Testis (tissue), 3 donors: ENCODE data around the gene WRAP73. TPM values are rescaled to one million over a fixed set of nuclear protein-coding genes. Genes with fewer than 3 reads are reported as not detected.

Source experiments
- DNase-seq: peaks from one replicate; pipeline ENCODE4 v3.0.0-alpha.2; 2019
- H3K27ac ChIP-seq, 2 donors: fragments of 200-600 bp; sonication (generic); one replicate each; pipeline ENCODE4 v1.5.1; 2019
- H3K27me3 ChIP-seq: fragments of 200-600 bp; sonication (generic); one replicate; pipeline ENCODE4 v1.5.1; 2019
- H3K36me3 ChIP-seq: fragments of 200-600 bp; sonication (generic); one replicate; pipeline ENCODE4 v1.5.1; 2017; ENCODE audit warnings: low read depth; ENCODE audit errors: missing control alignments
- H3K4me1 ChIP-seq: fragments of 200-600 bp; sonication (generic); one replicate; pipeline ENCODE4 v1.5.1; 2019
- H3K4me3 ChIP-seq, 2 donors: fragments of 200-600 bp; sonication (generic); one replicate each; pipeline ENCODE4 v1.5.1; 2017 to 2019
- H3K9me3 ChIP-seq: fragments of 200-600 bp; sonication (generic); one replicate; pipeline ENCODE4 v1.5.1; 2017
- POLR2A ChIP-seq: fragments of 450-650 bp; IDR thresholded peaks from one replicate; pipeline ENCODE4 v1.6.1; 2017; ENCODE audit warnings: antibody characterized with exemption, mild to moderate bottlenecking, moderate library complexity
- WGBS, 2 donors: methylation state at CpG; one replicate each; pipeline ENCODE4 v1.1.5; 2018; 5-methylcytosine and 5-hydroxymethylcytosine counted together
- intact Hi-C: fragments of 100-400 bp; cut with DNase I; formaldehyde crosslinking; loops from one replicate; pipeline ENCODE4 v1.15.1; 2023; ENCODE audit warnings: low total_unique reads
- polyA plus RNA-seq: library from polyadenylated mRNA; stranded (reverse); fragments of 350-450 nt; fragmentation: Illumina TruSeq; extraction: RNeasy Lipid Tissue Mini Kit (QIAGEN cat#74804); gene quantifications from one replicate; pipeline ENCODE4 v1.2.3, GENCODE V29; 2014; ENCODE audit warnings: low read depth, low replicate concordance; ENCODE audit not compliant: insufficient read depth
- total RNA-seq, 2 donors: library from RNA; depleted of rRNA; stranded (reverse); fragments of >200 nt; gene quantifications; one replicate each; pipeline ENCODE4 v1.2.3, GENCODE V29; 2016
- TF ChIP-seq, protein P1 (sequence below), 3 experiments: fragments of 450-650 bp in 2 of 3; fragments of 200-600 bp in 1 of 3; sonication (generic) in 1 of 3; IDR thresholded peaks; one replicate each; pipeline ENCODE4 v1.5.1; 2016 to 2019; ENCODE audit warnings: antibody characterized with exemption in 3 of 3, mild to moderate bottlenecking in 2 of 3, moderate library complexity in 1 of 3

Gene WRAP73
- total and polyA plus RNA-seq, 3 donors from 2014 or later: 26.1 to 34.2 (median 32.5) TPM

DNA sequence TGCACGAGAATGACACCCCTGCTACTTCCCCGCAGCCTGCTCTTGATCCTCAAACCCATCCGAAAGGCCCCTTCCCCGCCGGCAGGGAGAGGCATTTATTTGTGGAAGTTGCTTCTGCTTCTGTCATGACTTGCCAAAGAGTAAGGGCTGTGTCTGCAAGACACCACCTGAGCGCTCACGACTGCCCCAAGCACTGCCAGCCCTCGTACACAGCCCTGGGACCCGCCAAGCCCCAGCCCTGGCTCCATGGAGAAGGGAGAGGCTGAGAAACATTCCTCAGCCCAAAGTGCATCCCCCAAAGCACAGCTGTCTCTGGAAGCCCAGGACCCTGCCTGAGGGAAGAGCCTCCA, 31.4 kb downstream of the WRAP73 start:
- no peak for TF ChIP-seq POLR2A
- TF ChIP-seq, protein P1, sequence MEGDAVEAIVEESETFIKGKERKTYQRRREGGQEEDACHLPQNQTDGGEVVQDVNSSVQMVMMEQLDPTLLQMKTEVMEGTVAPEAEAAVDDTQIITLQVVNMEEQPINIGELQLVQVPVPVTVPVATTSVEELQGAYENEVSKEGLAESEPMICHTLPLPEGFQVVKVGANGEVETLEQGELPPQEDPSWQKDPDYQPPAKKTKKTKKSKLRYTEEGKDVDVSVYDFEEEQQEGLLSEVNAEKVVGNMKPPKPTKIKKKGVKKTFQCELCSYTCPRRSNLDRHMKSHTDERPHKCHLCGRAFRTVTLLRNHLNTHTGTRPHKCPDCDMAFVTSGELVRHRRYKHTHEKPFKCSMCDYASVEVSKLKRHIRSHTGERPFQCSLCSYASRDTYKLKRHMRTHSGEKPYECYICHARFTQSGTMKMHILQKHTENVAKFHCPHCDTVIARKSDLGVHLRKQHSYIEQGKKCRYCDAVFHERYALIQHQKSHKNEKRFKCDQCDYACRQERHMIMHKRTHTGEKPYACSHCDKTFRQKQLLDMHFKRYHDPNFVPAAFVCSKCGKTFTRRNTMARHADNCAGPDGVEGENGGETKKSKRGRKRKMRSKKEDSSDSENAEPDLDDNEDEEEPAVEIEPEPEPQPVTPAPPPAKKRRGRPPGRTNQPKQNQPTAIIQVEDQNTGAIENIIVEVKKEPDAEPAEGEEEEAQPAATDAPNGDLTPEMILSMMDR (IDR thresholded peaks at IDR 0.05): no peak
- 80 to 84% methylated on average over 7 to 9 of the region's 9 CpGs for WGBS, 2 donors
- Histone ChIP-seq H3K4me1 (peaks cover 11% of the 10 kb centered on the region), H3K36me3 (no peaks in the 10 kb centered on the region), H3K9me3 (no peaks in the 10 kb centered on the region), H3K27me3 (no peaks in the 10 kb centered on the region), H3K4me3 (no peak overlapping the region), H3K27ac (no peak overlapping the region)
- intact Hi-C loops: no loop called here
- DNase-seq: no peak

DNA sequence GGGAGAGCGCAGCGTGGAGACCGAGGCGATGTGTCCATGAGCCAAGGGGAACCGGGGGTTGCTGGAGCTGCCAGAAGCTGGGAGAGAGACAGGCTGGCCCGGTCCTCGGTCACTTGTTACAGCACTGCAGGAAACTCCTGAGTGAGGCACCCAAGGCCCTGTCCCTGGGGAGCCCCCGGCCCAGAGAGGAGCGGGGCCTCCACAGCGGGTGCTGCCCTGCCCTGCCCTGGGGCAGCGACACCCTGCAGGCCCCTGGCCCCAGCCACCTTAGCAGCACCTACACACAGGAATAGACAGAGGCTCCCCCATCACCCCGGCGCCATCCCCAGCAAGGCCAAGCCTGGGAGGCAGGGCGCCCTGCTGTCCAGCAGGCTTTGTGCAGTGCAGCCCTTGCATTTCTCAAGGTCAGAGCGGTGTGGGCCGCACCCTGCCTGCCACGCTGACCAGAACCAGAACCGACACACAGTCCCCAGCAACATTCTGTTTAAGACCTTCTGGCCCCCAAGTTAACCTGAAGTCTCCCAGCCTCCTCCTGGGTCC, 32.0 kb downstream of the WRAP73 start:
- Histone ChIP-seq H3K36me3 (no peaks in the 10 kb centered on the region), H3K27ac (no peak overlapping the region), H3K27me3 (no peaks in the 10 kb centered on the region), H3K4me1 (peaks cover 6% of the 10 kb centered on the region), H3K9me3 (no peaks in the 10 kb centered on the region), H3K4me3 (no peak overlapping the region)
- peak; percentile 36 for DNase-seq
- 77 to 94% methylated on average over 10 to 18 of the region's 18 CpGs for WGBS, 2 donors
- TF ChIP-seq POLR2A: no peak
- TF ChIP-seq, protein P1 (IDR thresholded peaks at IDR 0.05): no peak
- intact Hi-C loops: no loop called here

DNA sequence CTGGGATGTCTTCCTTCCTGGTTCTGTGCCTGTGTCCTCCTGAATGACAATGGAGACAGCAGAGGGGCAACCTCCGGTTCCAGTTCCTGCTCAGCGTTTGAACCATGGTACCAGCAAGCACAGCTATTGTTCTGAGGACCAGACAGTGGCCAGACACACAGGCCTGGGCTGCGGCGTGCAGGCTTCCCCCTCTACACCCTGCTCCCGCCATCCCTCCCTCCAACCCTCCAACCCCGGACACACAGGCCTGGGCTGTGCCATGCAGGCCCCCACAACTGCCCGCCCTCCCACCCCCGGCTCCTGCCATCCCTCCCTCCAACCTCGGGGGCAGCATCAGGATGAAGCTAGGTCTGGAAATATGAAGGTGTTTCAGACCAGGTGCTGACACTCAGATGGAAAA, 33.0 kb downstream of the WRAP73 start:
- WGBS, 2 donors: 84 to 87% methylated on average over 9 of the region's 9 CpGs
- TF ChIP-seq, protein P1 (IDR thresholded peaks at IDR 0.05): no peak
- no peak for TF ChIP-seq POLR2A
- H3K4me1 ChIP-seq: peaks cover 8% of the 10 kb centered on the region
- H3K36me3 ChIP-seq: no peaks in the 10 kb centered on the region
- intact Hi-C loops: no loop called here
- H3K4me3 ChIP-seq: no peak overlapping the region
- H3K27ac ChIP-seq: no peak overlapping the region
- no peaks in the 10 kb centered on the region for H3K9me3 ChIP-seq
- no peaks in the 10 kb centered on the region for H3K27me3 ChIP-seq
- no peak for DNase-seq

DNA sequence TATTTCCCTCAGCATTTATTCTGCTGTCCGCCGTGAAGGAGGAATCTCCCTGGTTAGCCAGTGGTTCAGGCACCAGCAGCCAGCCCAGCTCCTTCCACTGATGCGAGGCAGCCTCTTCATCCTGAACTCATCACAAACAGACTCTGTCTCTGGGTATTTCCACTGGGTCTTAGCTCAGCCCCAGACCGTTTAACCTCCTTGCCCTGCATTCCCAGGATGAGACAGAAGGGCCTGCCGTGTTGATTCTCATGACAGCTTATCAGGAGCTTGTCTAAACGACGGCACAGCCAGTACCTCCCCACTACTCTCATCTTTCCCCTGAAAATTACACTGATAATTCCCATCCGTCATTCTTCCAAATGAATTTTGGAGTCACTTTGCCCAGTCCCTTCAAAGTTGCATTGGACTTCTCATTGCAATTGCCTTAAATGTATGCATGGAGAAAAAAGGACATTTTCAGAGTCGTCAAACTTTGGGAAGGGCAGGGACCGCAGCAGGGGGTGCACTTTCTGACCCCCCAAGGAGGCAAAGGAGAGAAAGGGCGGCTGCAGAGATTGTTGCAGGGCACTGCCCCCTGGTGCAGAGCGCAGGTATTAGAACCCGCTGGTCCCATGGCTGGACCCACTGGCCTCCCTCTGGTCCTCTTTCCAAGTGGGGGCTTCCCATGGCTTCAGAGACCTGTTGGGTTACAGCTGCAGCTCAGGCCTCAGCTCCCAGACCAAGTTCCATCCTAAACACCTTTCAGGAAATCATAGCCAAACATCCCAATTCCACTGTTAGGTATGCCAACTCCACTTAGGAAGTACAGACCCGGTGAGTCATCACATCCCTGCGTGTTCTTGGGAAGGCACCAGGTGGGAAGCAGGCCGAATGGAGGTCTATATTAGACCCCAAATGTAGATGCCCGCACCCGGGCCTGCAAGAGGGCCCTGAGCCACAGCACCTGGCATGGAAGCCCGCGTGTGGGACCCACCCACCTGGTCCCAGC, 34.9 kb downstream of the WRAP73 start:
- intact Hi-C loops: no loop called here
- WGBS, 2 donors: 74 to 77% methylated on average over 15 to 20 of the region's 20 CpGs

More for the DNA sequence above, 34.9 kb downstream of the WRAP73 start:
- Histone ChIP-seq H3K4me3 (no peak overlapping the region), H3K36me3 (no peaks in the 10 kb centered on the region), H3K4me1 (peaks cover 20% of the 10 kb centered on the region), H3K27ac (no peak overlapping the region), H3K9me3 (no peaks in the 10 kb centered on the region), H3K27me3 (no peaks in the 10 kb centered on the region)
- DNase-seq: peak; percentile 31
- TF ChIP-seq POLR2A: no peak
- TF ChIP-seq, protein P1 (IDR thresholded peaks at IDR 0.05): peak in 2 of 3 experiments; percentile 28 to 56
